ENCODE measurements around the gene PANK4.
A peak's percentile ranks its signal among the peaks of the same experiment; 100 is the strongest.

Gene PANK4

DNA sequence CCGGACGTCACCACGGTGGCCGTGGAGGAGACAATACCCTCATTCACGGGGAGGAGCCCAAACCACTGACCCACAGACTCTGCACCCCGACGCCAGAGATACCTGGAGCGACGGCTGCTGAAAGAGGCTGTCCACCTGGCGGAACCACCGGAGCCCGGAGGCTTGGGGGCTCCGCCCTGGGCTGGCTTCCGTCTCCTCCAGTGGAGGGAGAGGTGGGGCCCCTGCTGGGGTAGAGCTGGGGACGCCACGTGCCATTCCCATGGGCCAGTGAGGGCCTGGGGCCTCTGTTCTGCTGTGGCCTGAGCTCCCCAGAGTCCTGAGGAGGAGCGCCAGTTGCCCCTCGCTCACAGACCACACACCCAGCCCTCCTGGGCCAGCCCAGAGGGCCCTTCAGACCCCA is 36.8 kb upstream of the PANK4 start:
- no peak for DNase-seq (ENCODE audit: insufficient read length, low spot score)
- no peak for TF ChIP-seq POLR2A (IDR thresholded peaks at IDR 0.05; ENCODE audit: low read depth, low read length)
- no peak for FAIRE-seq

DNA sequence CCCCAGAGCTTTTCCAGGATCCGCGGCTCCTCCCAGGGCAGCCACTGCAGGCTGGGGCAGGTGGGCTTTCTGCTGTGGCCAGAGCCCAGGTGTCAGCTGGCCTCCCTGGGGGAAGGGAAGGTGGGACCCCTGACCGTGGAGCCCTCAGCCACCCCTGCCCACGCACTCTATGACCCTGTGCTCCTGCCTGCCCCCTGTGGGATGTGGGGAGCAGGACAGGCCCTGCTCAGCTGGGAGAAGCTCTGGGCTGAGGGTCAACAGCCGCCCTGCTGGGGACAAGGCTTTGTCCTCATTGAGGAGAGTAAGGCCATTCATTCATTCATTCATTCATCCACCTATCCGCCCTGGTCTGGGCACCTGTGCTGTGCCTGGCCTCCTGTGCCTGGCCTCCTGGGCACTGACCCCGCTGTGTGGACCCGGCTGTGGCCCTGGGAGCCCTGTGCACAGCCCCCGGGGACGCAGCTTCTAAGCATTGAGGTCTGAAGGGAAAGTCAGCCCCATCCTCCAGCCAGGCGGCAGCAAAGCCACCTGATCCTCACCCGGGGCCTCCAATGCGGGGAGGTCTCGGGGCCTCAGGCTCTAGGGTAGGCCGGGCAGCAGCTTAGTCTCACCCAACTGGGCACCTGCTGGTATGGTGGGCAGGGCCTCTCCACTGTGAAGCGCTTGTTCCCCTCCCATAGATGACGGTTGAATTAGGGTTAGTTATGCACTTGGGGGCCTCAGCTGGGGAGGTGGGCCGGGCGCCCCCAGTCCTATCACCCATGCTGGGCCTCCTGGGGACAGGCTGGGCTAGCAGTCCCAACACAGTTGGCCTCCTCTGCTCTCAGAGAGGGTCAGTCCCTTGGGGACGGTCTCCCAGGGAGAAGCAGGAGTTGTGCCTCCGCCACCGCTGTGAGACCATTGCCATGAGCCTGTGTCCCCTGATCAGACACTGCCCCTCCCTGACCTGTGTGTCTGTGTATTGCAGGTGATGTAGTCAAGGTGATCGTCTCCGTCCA is 35.8 kb upstream of the PANK4 start:
- TF ChIP-seq POLR2A (IDR thresholded peaks at IDR 0.05; ENCODE audit: low read depth, low read length) = no peak
- FAIRE-seq (no peak), DNase-seq (ENCODE audit: insufficient read length, low spot score) (no peak)

DNA sequence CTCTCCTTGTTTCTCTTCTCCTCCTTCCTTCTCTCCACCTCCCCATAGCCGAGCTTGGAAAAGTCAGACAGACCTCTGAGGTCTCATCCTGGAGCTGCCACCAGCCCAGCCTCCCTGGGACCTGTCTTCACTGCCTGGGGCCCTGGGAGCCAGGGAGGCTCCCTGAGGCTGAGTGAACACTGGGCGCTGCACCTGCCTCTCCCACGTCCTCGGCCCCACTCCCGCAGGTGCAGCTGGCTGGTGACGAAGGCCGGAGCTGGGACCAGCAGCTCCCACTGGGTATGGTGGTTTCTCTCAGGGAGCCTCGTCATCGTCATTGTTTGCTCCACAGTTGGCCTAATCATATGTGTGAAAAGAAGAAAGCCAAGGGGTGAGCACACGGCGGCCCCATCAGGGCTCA is 35.0 kb upstream of the PANK4 start:
- no peak for TF ChIP-seq POLR2A (IDR thresholded peaks at IDR 0.05; ENCODE audit: low read depth, low read length)
- DNase-seq (ENCODE audit: insufficient read length, low spot score) = no peak
- no peak for FAIRE-seq

DNA sequence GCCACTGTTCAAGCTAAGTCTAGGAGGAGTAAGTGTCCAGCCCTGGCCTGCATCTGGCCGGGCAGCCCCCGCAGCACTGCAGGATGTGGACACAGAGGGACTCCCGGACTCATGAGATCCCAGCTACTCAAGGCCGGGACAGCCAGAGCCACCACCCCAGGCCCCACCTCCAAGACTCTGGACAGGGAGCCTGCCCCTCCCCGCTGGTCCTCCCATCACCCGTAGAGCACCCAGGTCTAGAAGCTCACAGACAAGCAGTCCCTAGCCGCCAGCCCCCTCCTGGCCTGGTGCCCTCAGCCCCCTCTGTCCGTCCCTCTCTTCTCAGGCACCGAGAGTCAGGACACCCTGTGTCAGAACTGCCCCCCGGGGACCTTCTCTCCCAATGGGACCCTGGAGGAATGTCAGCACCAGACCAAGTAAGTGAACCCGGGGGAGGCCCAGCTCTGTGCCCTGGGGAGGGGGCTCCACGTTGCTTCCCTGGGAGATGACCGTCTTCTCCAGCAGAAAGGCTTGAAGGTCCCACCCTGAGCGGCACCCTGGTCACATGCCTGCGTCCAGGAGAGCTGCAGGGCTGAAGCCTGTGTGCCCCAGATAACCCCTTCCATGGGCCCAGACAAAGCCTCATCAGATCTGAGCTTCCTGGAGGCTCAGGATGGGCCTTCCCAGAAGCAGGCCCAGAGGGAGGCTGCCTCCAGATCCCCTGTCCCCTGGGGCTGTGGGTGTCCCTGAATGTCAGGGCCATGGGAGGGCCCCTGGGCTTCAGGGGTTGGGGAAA is 34.1 kb upstream of the PANK4 start:
- TF ChIP-seq POLR2A (IDR thresholded peaks at IDR 0.05; ENCODE audit: low read depth, low read length) = no peak
- DNase-seq (ENCODE audit: insufficient read length, low spot score) (no peak), FAIRE-seq (no peak)

DNA sequence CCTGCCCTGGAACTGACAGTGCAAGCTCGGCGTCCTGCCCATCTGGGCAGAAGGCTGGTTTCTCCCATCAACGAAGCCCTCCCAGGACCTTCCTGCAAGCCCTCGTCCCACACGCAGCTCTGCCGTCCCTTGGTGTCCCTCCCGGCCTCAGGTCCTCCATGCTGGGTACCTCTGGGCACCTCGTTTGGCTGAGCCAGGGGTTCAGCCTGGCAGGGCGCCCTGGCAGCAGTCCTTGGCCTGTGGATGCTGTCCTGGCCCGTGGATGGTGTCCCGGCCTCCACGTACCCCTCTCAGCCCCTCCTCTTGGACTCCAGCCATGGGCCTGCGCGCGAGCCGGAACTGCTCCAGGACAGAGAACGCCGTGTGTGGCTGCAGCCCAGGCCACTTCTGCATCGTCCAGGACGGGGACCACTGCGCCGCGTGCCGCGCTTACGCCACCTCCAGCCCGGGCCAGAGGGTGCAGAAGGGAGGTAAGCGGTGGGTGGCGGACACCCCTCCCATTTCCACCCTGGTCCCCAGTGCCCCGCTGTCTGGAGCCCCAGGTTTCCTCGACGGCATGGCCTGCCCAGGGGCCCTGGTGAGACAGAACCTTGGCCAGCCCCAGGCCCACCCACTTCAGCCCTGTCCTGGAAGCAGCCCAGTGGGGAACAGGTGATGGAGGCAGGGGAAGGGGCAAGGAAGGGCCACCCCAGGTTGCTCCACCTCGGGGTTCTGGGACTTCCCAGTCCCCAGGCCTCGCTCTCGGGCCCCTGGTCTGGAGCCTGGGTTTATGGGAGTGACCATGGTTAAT is 33.3 kb upstream of the PANK4 start:
- no peak for DNase-seq (ENCODE audit: insufficient read length, low spot score)
- no peak for FAIRE-seq
- TF ChIP-seq POLR2A (IDR thresholded peaks at IDR 0.05; ENCODE audit: low read depth, low read length) = no peak

DNA sequence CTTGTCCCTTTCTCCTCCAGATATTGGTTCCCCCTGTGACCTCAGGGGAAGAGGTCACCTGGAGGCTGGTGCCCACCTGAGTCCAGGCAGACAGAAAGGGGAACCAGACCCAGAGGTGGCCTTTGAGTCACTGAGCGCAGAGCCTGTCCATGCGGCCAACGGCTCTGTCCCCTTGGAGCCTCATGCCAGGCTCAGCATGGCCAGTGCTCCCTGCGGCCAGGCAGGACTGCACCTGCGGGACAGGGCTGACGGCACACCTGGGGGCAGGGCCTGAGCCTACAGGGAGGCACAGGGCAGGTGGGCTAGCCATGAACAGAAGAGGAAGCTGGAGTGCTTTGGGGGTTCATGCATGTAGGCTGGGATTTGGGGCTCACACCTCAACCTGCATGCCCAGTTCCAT is 32.5 kb upstream of the PANK4 start:
- no peak for FAIRE-seq
- TF ChIP-seq POLR2A (IDR thresholded peaks at IDR 0.05; ENCODE audit: low read depth, low read length) = no peak

DNA sequence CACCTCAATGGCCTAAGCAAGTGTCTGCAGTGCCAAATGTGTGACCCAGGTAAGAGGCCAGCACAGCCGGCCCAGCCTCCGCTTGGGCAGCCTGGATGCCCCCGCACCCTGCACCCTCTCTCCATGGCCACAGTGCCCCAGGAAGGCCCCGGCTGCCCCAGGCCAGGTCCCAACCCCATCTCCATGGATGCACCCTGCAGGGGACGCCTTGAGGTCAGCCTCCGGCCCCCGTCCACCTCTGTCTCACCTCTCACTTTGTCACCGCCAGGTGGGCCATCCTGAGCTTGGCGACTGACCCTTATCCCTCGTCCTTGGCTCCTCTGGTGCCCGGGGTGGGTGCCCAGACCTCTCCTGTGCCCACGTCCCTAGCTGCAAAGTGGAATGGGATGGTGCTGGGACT is 32.0 kb upstream of the PANK4 start:
- TF ChIP-seq POLR2A (IDR thresholded peaks at IDR 0.05; ENCODE audit: low read depth, low read length) = no peak
- DNase-seq (ENCODE audit: insufficient read length, low spot score) = no peak

More for the DNA sequence above, 32.5 kb upstream of the PANK4 start:
- DNase-seq (ENCODE audit: insufficient read length, low spot score) = no peak

DNA sequence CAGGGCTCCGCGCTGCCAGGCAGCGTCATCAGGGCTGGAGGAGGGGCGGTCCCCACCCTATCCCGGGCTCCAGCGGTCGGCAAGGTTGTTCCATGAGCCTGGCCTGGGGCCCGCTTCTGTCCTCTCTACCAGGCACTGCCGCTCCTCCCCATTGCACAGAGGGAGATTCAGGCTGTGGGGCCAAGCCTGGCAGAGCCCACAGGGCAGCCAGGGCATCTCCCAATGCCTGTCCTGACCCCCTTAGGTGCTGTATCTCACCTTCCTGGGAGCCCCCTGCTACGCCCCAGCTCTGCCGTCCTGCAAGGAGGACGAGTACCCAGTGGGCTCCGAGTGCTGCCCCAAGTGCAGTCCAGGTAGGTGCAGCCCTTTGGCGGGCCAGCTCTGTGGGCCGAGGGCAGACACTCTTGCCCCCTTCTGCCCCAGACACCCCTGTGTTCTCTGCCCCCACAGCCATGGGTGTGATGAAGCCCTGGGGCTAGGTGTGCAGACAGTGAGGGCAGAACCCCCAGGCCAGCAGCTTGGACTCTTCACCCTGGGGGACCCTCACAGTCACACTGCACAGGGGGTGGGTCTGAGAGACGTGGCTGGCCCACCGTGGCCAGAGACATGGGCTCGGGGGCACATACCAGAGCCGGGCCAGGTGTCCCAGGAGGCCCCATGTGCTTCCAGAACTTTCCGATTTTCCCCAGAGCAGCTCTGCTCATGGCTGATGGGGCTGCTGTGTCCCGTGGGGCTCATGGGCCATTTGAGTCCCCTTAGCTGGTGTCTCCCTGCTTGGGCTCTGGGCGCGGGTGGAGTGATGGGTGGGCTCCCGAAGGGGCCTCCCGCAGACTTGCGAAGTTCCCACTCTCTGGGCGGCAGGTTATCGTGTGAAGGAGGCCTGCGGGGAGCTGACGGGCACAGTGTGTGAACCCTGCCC is 31.3 kb upstream of the PANK4 start:
- DNase-seq (ENCODE audit: insufficient read length, low spot score) (no peak), FAIRE-seq (no peak)
- TF ChIP-seq POLR2A (IDR thresholded peaks at IDR 0.05; ENCODE audit: low read depth, low read length) = no peak

More for the DNA sequence above, 32.0 kb upstream of the PANK4 start:
- FAIRE-seq = no peak

DNA sequence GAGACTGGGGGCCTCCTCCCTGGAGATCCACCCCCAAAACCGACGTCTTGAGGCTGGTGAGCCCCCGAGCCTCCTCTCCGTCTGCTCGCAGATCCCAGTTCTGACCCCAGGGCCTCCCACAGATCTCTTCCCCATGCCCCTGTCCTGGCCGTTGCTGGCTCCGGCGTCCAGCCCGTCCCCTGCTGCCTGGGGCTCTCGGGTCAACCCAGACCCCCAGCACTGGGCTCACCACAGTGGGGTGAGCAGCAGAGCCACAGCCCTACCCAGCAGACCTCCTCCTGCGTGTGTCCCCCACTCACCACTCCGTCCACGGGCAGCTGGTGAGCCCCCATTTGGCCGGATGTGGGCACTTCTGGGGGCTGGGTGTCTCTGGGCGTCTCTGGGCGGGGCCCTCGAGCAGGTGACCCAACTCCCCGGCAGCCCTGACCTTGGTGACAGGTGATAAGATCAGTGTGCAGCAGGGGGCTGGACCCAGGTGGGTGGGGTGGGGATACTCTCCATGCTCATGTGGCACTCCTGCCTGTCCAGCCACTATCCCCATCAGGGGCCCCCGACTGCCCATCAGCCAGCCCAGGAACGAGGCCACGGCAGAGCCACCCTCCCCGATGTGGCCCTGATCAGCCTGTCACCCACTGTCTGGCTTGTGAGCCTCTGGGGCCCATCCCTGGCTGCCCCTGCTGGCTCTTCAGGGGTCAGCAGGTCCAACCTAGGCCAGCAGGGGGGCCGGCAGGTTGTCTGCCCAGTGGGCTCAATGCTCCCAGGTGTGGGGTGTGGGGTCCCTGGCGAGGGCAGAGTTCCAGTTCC is 30.5 kb upstream of the PANK4 start:
- DNase-seq (ENCODE audit: insufficient read length, low spot score) = no peak
- TF ChIP-seq POLR2A (IDR thresholded peaks at IDR 0.05; ENCODE audit: low read depth, low read length) = no peak
- no peak for FAIRE-seq

DNA sequence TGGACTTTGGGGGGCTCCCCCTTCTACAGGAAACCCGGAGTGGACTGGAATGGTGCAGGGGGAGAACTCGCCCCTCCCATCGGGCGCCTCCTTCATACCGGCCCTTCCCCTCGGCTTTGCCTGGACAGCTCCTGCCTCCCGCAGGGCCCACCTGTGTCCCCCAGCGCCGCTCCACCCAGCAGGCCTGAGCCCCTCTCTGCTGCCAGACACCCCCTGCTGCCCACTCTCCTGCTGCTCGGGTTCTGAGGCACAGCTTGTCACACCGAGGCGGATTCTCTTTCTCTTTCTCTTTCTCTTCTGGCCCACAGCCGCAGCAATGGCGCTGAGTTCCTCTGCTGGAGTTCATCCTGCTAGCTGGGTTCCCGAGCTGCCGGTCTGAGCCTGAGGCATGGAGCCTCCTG is 29.9 kb upstream of the PANK4 start, which contains the start of gene TNFRSF14:
TNFRSF14 (plus strand) TSS at position 95 of the 401 bp plus-strand sequence; CDS start at position 389, 294 bp downstream.
- FAIRE-seq (no peak), DNase-seq (ENCODE audit: insufficient read length, low spot score) (no peak)
- peak; percentile 5; the same call in 1 of the 2 replicates for TF ChIP-seq POLR2A (IDR thresholded peaks at IDR 0.05; ENCODE audit: low read depth, low read length)

DNA sequence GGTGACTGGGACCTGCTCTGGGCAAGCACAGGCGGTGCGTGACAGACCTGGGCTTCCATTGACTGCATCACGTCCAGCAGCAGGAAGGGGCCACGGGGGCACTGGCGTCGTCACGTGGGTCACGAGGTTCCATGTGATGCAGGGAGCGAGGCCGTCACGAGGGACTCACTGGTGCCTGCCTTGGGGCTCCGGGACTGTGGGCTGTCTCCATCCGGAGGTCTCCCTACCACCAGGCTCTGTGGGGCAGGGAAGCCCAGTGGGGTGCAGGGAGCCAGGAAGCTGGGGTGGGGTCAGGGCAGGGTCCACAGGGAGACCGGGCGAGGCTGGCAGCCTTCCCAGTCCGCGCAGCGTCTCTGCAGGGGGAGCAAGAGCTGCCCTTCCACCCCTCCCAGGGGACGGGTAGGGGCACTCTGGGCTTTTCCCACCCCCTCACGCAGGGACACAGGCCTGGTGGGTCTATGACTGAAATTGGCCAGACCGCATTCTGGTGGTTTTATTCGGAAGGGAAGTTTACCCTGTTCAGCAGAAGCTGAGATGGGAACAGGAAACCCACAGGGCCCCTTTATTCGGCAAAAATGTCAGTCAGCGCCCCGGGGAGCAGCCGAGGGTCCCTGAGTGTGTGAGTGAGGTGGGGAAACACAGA is 29.4 kb upstream of the PANK4 start:
- DNase-seq (ENCODE audit: insufficient read length, low spot score) (no peak), FAIRE-seq (no peak)
- TF ChIP-seq POLR2A (IDR thresholded peaks at IDR 0.05; ENCODE audit: low read depth, low read length) = no peak
